Measurements from ENCODE around the gene MPZL2.

GRCh38 chr11:118310271-118310670 lies 46.2 kb upstream of the MPZL2 start:
- no peak for TF ChIP-seq CTCF (IDR thresholded peaks at IDR 0.05)
- no peak for TF ChIP-seq POLR2AphosphoS5 (IDR thresholded peaks at IDR 0.05; ENCODE audit: insufficient read depth in 1 of 2, low read depth in 1 of 2)
